ENCODE results near the gene TCEA3. TPM values are rescaled to one million over a fixed set of nuclear protein-coding genes. Genes with fewer than 3 reads are reported as not detected.
A peak's percentile ranks its signal among the peaks of the same experiment; 100 is the strongest.

The TCEA3 gene
- total RNA-seq, 1 donor from 2014 or later, result 4.0 TPM

DNA sequence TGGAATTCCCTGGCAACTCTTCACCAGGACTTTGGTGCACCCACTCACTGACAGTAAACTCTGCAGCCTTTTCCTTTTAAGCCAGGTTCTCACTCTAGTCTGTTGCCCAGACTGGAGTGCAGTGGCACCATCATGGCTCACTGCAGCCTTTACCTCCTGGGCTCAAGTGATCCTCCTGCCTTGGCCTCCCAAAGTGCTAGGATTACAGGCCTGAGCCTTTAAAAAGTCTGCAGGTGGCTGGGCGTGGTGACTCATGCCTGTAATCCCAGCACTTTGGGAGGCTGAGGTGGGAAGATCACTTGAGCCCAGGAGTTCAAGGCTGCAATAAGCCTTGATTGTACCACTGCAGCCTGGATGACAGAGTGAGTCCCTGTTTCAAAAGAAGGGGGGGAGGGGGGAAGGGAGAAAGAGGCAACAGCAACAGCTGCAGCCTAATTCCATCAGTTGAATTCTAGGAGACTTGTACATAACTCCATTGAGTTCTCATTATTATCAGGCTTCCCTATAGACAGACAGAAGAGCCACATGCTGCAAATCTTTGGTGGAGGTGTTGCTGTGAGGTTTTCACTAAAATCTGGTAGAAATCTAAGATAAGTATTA lies 72.4 kb downstream of the TCEA3 start:
- Mint-ChIP-seq H3K36me3 (ENCODE audit: unreplicated experiment) (peaks cover 7% of the 10 kb centered on the region), H3K27me3 (ENCODE audit: unreplicated experiment) (no peaks in the 10 kb centered on the region), H3K4me1 (ENCODE audit: unreplicated experiment) (no peaks in the 10 kb centered on the region), H3K9me3 (ENCODE audit: unreplicated experiment) (no peaks in the 10 kb centered on the region), H3K4me3 (ENCODE audit: unreplicated experiment) (no peak overlapping the region), H3K27ac (ENCODE audit: unreplicated experiment) (no peak overlapping the region)
- DNase-seq (ENCODE audit: extremely low spot score, unreplicated experiment), result no peak
- TF ChIP-seq, protein P1, sequence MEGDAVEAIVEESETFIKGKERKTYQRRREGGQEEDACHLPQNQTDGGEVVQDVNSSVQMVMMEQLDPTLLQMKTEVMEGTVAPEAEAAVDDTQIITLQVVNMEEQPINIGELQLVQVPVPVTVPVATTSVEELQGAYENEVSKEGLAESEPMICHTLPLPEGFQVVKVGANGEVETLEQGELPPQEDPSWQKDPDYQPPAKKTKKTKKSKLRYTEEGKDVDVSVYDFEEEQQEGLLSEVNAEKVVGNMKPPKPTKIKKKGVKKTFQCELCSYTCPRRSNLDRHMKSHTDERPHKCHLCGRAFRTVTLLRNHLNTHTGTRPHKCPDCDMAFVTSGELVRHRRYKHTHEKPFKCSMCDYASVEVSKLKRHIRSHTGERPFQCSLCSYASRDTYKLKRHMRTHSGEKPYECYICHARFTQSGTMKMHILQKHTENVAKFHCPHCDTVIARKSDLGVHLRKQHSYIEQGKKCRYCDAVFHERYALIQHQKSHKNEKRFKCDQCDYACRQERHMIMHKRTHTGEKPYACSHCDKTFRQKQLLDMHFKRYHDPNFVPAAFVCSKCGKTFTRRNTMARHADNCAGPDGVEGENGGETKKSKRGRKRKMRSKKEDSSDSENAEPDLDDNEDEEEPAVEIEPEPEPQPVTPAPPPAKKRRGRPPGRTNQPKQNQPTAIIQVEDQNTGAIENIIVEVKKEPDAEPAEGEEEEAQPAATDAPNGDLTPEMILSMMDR (IDR thresholded peaks at IDR 0.05), result no peak

DNA sequence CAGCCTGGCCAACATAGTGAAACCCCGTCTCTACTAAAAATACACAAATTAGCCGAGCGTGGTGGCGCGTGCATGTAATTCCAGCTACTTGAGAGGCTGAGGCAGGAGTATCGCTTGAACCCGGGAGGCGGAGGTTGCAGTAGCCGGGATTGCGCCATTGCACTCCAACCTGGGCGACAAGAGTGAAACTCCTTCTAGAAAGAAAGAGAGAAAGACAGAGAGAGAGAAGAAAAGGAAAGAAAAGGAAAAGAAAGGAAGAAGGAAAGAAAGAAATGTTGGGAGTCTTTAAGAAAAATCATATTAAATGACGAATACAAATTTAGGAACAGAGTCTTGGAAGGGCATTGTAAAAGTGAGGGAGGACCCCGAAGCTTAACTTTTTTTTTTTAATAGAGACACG lies 78.6 kb downstream of the TCEA3 start:
- H3K4me1 Mint-ChIP-seq (ENCODE audit: unreplicated experiment), result peaks cover 25% of the 10 kb centered on the region
- H3K4me3 Mint-ChIP-seq (ENCODE audit: unreplicated experiment), result peak overlapping the region; percentile 6

DNA sequence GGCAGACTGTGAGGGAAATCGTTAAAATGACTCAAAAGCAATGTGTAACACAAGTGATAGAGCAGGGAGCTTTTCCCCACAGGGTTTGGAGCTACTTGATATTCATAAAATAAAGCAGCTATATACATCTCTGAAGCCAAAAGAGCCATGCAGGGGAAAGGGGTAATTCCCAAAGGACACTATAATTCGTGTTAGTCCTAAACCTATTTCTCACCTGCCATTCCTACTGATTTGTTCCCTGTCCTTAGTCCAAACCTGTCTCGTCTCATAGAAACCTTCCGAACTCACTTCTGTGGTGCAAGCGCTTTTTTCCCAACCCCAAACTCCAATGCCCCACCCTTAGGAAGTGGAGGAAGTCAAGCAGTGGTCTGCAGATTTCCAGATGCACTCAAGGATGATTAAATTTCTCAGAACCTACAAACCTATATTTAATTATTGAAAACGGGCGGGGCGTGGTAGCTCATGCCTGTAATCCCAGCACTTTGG lies 79.5 kb downstream of the TCEA3 start:
- no peaks in the 10 kb centered on the region for H3K36me3 Mint-ChIP-seq (ENCODE audit: unreplicated experiment)
- H3K4me1 Mint-ChIP-seq (ENCODE audit: unreplicated experiment), result peaks cover 34% of the 10 kb centered on the region
- TF ChIP-seq, protein P1 (IDR thresholded peaks at IDR 0.05), result no peak
- no peaks in the 10 kb centered on the region for H3K27me3 Mint-ChIP-seq (ENCODE audit: unreplicated experiment)
- peak overlapping the region; percentile 88 for H3K4me3 Mint-ChIP-seq (ENCODE audit: unreplicated experiment)
- no peak for DNase-seq (ENCODE audit: extremely low spot score, unreplicated experiment)
- H3K9me3 Mint-ChIP-seq (ENCODE audit: unreplicated experiment), result no peaks in the 10 kb centered on the region
- peak overlapping the region; percentile 97 for H3K27ac Mint-ChIP-seq (ENCODE audit: unreplicated experiment)

More for the DNA sequence above, 78.6 kb downstream of the TCEA3 start:
- Mint-ChIP-seq H3K9me3 (ENCODE audit: unreplicated experiment) (no peaks in the 10 kb centered on the region), H3K27ac (ENCODE audit: unreplicated experiment) (peak overlapping the region; percentile 18), H3K36me3 (ENCODE audit: unreplicated experiment) (no peaks in the 10 kb centered on the region), H3K27me3 (ENCODE audit: unreplicated experiment) (no peaks in the 10 kb centered on the region)
- no peak for DNase-seq (ENCODE audit: extremely low spot score, unreplicated experiment)
- TF ChIP-seq, protein P1 (IDR thresholded peaks at IDR 0.05), result no peak

DNA sequence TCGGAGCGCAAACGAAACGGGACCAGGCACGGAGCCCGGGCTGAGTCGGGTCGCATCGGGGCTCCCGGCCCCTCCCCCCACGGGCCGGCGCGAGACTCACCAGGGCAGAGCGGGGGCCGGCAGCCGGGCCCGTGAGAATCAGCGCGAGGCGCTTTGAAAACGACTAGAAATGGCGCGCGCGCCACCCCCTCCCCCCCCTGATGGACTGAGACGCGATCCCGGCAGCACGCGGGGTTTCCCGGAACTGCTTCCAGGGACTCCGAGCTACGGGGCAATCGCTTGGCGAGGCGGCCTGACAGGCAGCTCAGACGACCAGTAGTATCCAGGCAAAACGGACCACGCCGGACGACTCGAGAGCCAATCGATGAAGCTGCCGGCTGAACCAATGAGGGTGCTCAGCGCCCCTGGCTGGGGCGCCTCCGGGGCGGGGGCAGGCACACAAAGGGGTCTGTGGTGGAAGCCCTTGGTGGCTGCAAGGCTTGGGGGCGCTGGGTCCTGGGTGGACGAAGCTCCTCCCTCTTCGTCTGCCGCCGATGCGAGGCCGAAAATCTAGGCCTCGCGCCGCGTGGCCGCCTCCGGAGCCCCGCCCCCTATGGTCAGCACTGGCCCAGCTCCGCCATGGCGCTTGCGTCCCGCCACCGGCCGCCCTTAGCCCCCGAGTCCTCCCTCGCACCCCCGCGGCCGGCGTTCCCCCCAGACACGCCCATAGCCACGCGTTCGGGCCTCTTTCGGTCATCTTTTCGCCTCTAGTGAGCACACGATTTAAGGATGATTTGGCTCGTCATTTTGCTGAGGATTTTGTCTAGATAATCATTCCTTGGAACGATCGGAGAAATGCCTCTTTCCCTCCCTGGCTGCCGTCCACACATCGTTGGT lies 80.2 kb downstream of the TCEA3 start, which contains the start of gene HNRNPR:
TSS of gene HNRNPR (minus strand) at position 174 of the 876 bp plus-strand sequence. CDS start 3,276 bp downstream, outside the sequence.
- DNase-seq (ENCODE audit: extremely low spot score, unreplicated experiment), result peak; percentile 100
- Mint-ChIP-seq H3K4me3 (ENCODE audit: unreplicated experiment) (peak within 1 kb of the TSS; percentile 88), H3K4me1 (ENCODE audit: unreplicated experiment) (peaks cover 41% of the 10 kb centered on the region), H3K27me3 (ENCODE audit: unreplicated experiment) (no peaks in the 10 kb centered on the region), H3K36me3 (ENCODE audit: unreplicated experiment) (peaks cover 2% of the 10 kb centered on the region), H3K9me3 (ENCODE audit: unreplicated experiment) (no peaks in the 10 kb centered on the region), H3K27ac (ENCODE audit: unreplicated experiment) (peak within 1 kb of the TSS; percentile 97)
- TF ChIP-seq, protein P1 (IDR thresholded peaks at IDR 0.05), result no peak
